GM23338 (cell line): ENCODE measurements around the gene TCERG1. TPM values are rescaled to one million over a fixed set of nuclear protein-coding genes. Genes with fewer than 3 reads are reported as not detected.

ENCODE experiments used
- ATAC-seq: fragments of 200-7000 bp; cut with Tn5 transposase; 3 replicates; pipeline ENCODE4 v1.9.1; 2020
- DNase-seq: peaks from one replicate; pipeline ENCODE4 v3.0.0-alpha.2; 2015; ENCODE audit warnings: low spot score
- H2AFZ ChIP-seq: fragments of 200-600 bp; sonication (generic); 2 replicates; pipeline ENCODE4 v1.8.0; 2016; ENCODE audit warnings: antibody characterized with exemption, mild to moderate bottlenecking, moderate library complexity
- H3F3A ChIP-seq: fragments of 200-600 bp; sonication (generic); replicated peaks from 2 replicates; pipeline ENCODE4 v1.8.0; 2017; ENCODE audit warnings: antibody characterized with exemption, mixed run types, low read depth
- H3K27ac ChIP-seq: fragments of 200-600 bp; sonication (generic); 2 replicates; pipeline ENCODE4 v1.6.1; 2016; ENCODE audit warnings: low read depth
- H3K27me3 ChIP-seq: fragments of 200-600 bp; sonication (generic); 2 replicates; pipeline ENCODE4 v1.8.0; 2016; ENCODE audit warnings: mild to moderate bottlenecking, mixed run types, moderate library complexity; ENCODE audit not compliant: insufficient read depth
- H3K36me3 ChIP-seq: fragments of 200-600 bp; sonication (generic); 2 replicates; pipeline ENCODE4 v1.8.0; 2016; ENCODE audit warnings: mild to moderate bottlenecking; ENCODE audit not compliant: insufficient read depth
- H3K4me1 ChIP-seq: fragments of 200-600 bp; sonication (generic); 2 replicates; pipeline ENCODE4 v1.8.0; 2016; ENCODE audit warnings: mild to moderate bottlenecking, moderate library complexity; ENCODE audit not compliant: insufficient read depth
- H3K4me2 ChIP-seq: fragments of 200-600 bp; sonication (generic); 2 replicates; pipeline ENCODE4 v1.7.1; 2017; ENCODE audit warnings: mixed run types
- H3K4me3 ChIP-seq: fragments of 200-600 bp; sonication (generic); 2 replicates; pipeline ENCODE4 v1.6.1; 2016; ENCODE audit warnings: mixed run types
- H3K79me2 ChIP-seq: fragments of 200-600 bp; sonication (generic); replicated peaks from 2 replicates; pipeline ENCODE4 v1.8.0; 2017; ENCODE audit warnings: mild to moderate bottlenecking; ENCODE audit not compliant: insufficient read depth
- H3K9me2 ChIP-seq: fragments of 200-600 bp; sonication (generic); 2 replicates; pipeline ENCODE4 v1.8.0; 2017; ENCODE audit not compliant: insufficient read depth
- H4K20me1 ChIP-seq: fragments of 200-600 bp; sonication (generic); replicated peaks from 2 replicates; pipeline ENCODE4 v1.8.0; 2017; ENCODE audit warnings: mild to moderate bottlenecking; ENCODE audit not compliant: insufficient read depth
- H3K27ac Mint-ChIP-seq: 2 replicates; pipeline ENCODE4 v1.8.0; 2020; ENCODE audit warnings: inconsistent platforms, mild to moderate bottlenecking, moderate library complexity, mixed read lengths
- H3K27me3 Mint-ChIP-seq: 3 replicates; pipeline ENCODE4 v1.8.0; 2022; ENCODE audit warnings: low read depth, mild to moderate bottlenecking, moderate library complexity, mixed read lengths, inconsistent platforms; ENCODE audit not compliant: insufficient read depth, poor library complexity
- H3K36me3 Mint-ChIP-seq: 3 replicates; pipeline ENCODE4 v1.8.0; 2021; ENCODE audit warnings: low read depth, mild to moderate bottlenecking, inconsistent platforms, moderate library complexity, mixed read lengths
- H3K4me1 Mint-ChIP-seq: 3 replicates; pipeline ENCODE4 v1.8.0; 2020; ENCODE audit warnings: mild to moderate bottlenecking, inconsistent platforms, mixed read lengths
- H3K4me3 Mint-ChIP-seq: 3 replicates; pipeline ENCODE4 v1.8.0; 2021; ENCODE audit warnings: moderate library complexity, mild to moderate bottlenecking, inconsistent platforms, mixed read lengths
- H3K9me3 Mint-ChIP-seq: 3 replicates; pipeline ENCODE4 v1.8.0; 2020; ENCODE audit warnings: moderate library complexity, mild to moderate bottlenecking, inconsistent platforms, mixed read lengths
- CREB1 ChIP-seq: fragments of 250-450 bp; sonication (Bioruptor Pico); IDR thresholded peaks from 2 replicates; pipeline ENCODE4 v1.5.0; 2020; ENCODE audit warnings: low read depth, mild to moderate bottlenecking, moderate library complexity
- EZH2 ChIP-seq: fragments of 200-600 bp; sonication (generic); IDR thresholded peaks from one replicate; pipeline ENCODE4 v1.8.0; 2017; ENCODE audit warnings: antibody characterized with exemption, mild to moderate bottlenecking, low read depth; ENCODE audit not compliant: unreplicated experiment
- EZH2phosphoT487 ChIP-seq: fragments of 200-600 bp; sonication (generic); IDR thresholded peaks from one replicate; pipeline ENCODE4 v1.8.1; 2018; ENCODE audit warnings: antibody characterized with exemption; ENCODE audit not compliant: unreplicated experiment
- JUNB ChIP-seq: IDR thresholded peaks from one replicate; pipeline ENCODE4 v1.6.1; 2016; ENCODE audit warnings: antibody characterized with exemption; ENCODE audit not compliant: unreplicated experiment
- NANOG ChIP-seq: IDR thresholded peaks from 2 replicates; pipeline ENCODE4 v1.6.1; 2016; ENCODE audit warnings: antibody characterized with exemption, borderline replicate concordance
- POLR2AphosphoS5 ChIP-seq: IDR thresholded peaks from 2 replicates; pipeline ENCODE4 v1.6.1; 2016; ENCODE audit warnings: antibody characterized with exemption, low read depth
- STAT1 ChIP-seq: IDR thresholded peaks from one replicate; pipeline ENCODE4 v1.6.1; 2016; ENCODE audit warnings: antibody characterized with exemption; ENCODE audit not compliant: unreplicated experiment
- ZNF114 ChIP-seq: fragments of 250-450 bp; sonication (Bioruptor Pico); IDR thresholded peaks from 2 replicates; pipeline ENCODE4 v1.5.0; 2020; ENCODE audit warnings: mild to moderate bottlenecking, moderate library complexity
- ZNF331 ChIP-seq: fragments of 250-450 bp; sonication (Bioruptor Pico); IDR thresholded peaks from 2 replicates; pipeline ENCODE4 v1.5.0; 2020; ENCODE audit warnings: low read depth, mild to moderate bottlenecking, moderate library complexity
- polyA plus RNA-seq: library from polyadenylated mRNA; unstranded; fragments of >200 nt; fragmentation: Nextera tagmentation; extraction: Ambion mirVana; gene quantifications from 2 replicates; pipeline ENCODE4 v1.2.1, GENCODE V29; 2016
- total RNA-seq: library from RNA; depleted of rRNA; stranded (reverse); fragments of >200 nt; shearing (Covaris generic); gene quantifications from 2 replicates; pipeline ENCODE4 v1.2.3, GENCODE V29; 2014
- TF ChIP-seq, protein P1 (sequence below): IDR thresholded peaks from one replicate; pipeline ENCODE4 v1.6.1; 2018; ENCODE audit warnings: antibody characterized with exemption; ENCODE audit not compliant: unreplicated experiment
- TF ChIP-seq, protein P2 (sequence below), 2 experiments: fragments of 200-600 bp in 1 of 2; sonication (generic) in 1 of 2; conservative IDR thresholded peaks; 2 replicates each; pipeline versions ENCODE4 v1.5.1 to v1.6.1; 2016 to 2017; ENCODE audit warnings: antibody characterized with exemption in 2 of 2, low read depth in 2 of 2, mild to moderate bottlenecking in 2 of 2, moderate library complexity in 1 of 2
- TF ChIP-seq, protein P3 (sequence below): IDR thresholded peaks from 2 replicates; pipeline ENCODE4 v1.6.1; 2016; ENCODE audit warnings: antibody characterized with exemption
- TF ChIP-seq, protein P4 (sequence below): fragments of 250-450 bp; sonication (Bioruptor Pico); IDR thresholded peaks from 2 replicates; pipeline ENCODE4 v1.5.0; 2020; ENCODE audit warnings: mild to moderate bottlenecking, moderate library complexity

Gene TCERG1
- total and polyA plus RNA-seq, 2 experiments from 2014 or later = 127 to 178 TPM

DNA sequence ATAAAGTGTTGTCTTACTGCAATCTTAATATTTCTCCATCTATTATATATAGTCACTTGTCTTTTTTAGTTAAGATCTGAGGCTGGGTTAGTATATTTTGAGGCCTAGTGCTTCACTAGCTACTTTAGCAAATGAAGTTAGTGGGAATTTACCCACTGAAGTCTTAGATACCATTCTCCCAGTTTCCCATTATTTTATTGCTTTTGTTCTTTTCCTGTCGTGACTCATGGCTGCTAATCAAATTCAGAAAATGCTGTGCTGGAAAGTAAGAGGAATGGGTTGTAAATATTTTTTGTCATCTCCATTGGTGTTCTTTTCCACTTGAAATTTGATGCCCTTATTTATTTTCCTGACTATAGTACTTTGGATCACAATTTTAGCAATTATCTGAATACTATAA lies 14.2 kb downstream of the TCERG1 start:
- no peak overlapping the region for H3K4me3 ChIP-seq
- peaks cover 34% of the 10 kb centered on the region for H4K20me1 ChIP-seq
- H3K4me2 ChIP-seq = no peak overlapping the region
- no peaks in the 10 kb centered on the region for H3K9me2 ChIP-seq
- H3K36me3 ChIP-seq = peaks cover 66% of the 10 kb centered on the region
- no peaks in the 10 kb centered on the region for H3K4me1 ChIP-seq
- Mint-ChIP-seq H3K4me3 (no peak overlapping the region), H3K27me3 (peaks cover 2% of the 10 kb centered on the region), H3K36me3 (peaks cover 70% of the 10 kb centered on the region), H3K4me1 (peaks cover 3% of the 10 kb centered on the region; the same call in 1 of the 3 replicates), H3K27ac (no peak overlapping the region), H3K9me3 (no peaks in the 10 kb centered on the region)
- peaks cover 87% of the 10 kb centered on the region for H3K79me2 ChIP-seq
- H2AFZ ChIP-seq = no peak overlapping the region
- TF ChIP-seq EZH2 (no peak), POLR2AphosphoS5 (no peak), NANOG (no peak), EZH2phosphoT487 (no peak), ZNF331 (CRISPR knock-in tag) (no peak), JUNB (no peak), ZNF114 (CRISPR knock-in tag) (no peak), STAT1 (no peak), CREB1 (CRISPR knock-in tag) (no peak)
- TF ChIP-seq, protein P1, sequence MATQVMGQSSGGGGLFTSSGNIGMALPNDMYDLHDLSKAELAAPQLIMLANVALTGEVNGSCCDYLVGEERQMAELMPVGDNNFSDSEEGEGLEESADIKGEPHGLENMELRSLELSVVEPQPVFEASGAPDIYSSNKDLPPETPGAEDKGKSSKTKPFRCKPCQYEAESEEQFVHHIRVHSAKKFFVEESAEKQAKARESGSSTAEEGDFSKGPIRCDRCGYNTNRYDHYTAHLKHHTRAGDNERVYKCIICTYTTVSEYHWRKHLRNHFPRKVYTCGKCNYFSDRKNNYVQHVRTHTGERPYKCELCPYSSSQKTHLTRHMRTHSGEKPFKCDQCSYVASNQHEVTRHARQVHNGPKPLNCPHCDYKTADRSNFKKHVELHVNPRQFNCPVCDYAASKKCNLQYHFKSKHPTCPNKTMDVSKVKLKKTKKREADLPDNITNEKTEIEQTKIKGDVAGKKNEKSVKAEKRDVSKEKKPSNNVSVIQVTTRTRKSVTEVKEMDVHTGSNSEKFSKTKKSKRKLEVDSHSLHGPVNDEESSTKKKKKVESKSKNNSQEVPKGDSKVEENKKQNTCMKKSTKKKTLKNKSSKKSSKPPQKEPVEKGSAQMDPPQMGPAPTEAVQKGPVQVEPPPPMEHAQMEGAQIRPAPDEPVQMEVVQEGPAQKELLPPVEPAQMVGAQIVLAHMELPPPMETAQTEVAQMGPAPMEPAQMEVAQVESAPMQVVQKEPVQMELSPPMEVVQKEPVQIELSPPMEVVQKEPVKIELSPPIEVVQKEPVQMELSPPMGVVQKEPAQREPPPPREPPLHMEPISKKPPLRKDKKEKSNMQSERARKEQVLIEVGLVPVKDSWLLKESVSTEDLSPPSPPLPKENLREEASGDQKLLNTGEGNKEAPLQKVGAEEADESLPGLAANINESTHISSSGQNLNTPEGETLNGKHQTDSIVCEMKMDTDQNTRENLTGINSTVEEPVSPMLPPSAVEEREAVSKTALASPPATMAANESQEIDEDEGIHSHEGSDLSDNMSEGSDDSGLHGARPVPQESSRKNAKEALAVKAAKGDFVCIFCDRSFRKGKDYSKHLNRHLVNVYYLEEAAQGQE = no peak
- TF ChIP-seq, protein P2, sequence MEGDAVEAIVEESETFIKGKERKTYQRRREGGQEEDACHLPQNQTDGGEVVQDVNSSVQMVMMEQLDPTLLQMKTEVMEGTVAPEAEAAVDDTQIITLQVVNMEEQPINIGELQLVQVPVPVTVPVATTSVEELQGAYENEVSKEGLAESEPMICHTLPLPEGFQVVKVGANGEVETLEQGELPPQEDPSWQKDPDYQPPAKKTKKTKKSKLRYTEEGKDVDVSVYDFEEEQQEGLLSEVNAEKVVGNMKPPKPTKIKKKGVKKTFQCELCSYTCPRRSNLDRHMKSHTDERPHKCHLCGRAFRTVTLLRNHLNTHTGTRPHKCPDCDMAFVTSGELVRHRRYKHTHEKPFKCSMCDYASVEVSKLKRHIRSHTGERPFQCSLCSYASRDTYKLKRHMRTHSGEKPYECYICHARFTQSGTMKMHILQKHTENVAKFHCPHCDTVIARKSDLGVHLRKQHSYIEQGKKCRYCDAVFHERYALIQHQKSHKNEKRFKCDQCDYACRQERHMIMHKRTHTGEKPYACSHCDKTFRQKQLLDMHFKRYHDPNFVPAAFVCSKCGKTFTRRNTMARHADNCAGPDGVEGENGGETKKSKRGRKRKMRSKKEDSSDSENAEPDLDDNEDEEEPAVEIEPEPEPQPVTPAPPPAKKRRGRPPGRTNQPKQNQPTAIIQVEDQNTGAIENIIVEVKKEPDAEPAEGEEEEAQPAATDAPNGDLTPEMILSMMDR (conservative IDR thresholded peaks at IDR 0.05; ENCODE audit: low read depth in 2 of 2) = no peak
- TF ChIP-seq, protein P3, sequence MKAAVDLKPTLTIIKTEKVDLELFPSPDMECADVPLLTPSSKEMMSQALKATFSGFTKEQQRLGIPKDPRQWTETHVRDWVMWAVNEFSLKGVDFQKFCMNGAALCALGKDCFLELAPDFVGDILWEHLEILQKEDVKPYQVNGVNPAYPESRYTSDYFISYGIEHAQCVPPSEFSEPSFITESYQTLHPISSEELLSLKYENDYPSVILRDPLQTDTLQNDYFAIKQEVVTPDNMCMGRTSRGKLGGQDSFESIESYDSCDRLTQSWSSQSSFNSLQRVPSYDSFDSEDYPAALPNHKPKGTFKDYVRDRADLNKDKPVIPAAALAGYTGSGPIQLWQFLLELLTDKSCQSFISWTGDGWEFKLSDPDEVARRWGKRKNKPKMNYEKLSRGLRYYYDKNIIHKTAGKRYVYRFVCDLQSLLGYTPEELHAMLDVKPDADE = no peak
- TF ChIP-seq, protein P4, sequence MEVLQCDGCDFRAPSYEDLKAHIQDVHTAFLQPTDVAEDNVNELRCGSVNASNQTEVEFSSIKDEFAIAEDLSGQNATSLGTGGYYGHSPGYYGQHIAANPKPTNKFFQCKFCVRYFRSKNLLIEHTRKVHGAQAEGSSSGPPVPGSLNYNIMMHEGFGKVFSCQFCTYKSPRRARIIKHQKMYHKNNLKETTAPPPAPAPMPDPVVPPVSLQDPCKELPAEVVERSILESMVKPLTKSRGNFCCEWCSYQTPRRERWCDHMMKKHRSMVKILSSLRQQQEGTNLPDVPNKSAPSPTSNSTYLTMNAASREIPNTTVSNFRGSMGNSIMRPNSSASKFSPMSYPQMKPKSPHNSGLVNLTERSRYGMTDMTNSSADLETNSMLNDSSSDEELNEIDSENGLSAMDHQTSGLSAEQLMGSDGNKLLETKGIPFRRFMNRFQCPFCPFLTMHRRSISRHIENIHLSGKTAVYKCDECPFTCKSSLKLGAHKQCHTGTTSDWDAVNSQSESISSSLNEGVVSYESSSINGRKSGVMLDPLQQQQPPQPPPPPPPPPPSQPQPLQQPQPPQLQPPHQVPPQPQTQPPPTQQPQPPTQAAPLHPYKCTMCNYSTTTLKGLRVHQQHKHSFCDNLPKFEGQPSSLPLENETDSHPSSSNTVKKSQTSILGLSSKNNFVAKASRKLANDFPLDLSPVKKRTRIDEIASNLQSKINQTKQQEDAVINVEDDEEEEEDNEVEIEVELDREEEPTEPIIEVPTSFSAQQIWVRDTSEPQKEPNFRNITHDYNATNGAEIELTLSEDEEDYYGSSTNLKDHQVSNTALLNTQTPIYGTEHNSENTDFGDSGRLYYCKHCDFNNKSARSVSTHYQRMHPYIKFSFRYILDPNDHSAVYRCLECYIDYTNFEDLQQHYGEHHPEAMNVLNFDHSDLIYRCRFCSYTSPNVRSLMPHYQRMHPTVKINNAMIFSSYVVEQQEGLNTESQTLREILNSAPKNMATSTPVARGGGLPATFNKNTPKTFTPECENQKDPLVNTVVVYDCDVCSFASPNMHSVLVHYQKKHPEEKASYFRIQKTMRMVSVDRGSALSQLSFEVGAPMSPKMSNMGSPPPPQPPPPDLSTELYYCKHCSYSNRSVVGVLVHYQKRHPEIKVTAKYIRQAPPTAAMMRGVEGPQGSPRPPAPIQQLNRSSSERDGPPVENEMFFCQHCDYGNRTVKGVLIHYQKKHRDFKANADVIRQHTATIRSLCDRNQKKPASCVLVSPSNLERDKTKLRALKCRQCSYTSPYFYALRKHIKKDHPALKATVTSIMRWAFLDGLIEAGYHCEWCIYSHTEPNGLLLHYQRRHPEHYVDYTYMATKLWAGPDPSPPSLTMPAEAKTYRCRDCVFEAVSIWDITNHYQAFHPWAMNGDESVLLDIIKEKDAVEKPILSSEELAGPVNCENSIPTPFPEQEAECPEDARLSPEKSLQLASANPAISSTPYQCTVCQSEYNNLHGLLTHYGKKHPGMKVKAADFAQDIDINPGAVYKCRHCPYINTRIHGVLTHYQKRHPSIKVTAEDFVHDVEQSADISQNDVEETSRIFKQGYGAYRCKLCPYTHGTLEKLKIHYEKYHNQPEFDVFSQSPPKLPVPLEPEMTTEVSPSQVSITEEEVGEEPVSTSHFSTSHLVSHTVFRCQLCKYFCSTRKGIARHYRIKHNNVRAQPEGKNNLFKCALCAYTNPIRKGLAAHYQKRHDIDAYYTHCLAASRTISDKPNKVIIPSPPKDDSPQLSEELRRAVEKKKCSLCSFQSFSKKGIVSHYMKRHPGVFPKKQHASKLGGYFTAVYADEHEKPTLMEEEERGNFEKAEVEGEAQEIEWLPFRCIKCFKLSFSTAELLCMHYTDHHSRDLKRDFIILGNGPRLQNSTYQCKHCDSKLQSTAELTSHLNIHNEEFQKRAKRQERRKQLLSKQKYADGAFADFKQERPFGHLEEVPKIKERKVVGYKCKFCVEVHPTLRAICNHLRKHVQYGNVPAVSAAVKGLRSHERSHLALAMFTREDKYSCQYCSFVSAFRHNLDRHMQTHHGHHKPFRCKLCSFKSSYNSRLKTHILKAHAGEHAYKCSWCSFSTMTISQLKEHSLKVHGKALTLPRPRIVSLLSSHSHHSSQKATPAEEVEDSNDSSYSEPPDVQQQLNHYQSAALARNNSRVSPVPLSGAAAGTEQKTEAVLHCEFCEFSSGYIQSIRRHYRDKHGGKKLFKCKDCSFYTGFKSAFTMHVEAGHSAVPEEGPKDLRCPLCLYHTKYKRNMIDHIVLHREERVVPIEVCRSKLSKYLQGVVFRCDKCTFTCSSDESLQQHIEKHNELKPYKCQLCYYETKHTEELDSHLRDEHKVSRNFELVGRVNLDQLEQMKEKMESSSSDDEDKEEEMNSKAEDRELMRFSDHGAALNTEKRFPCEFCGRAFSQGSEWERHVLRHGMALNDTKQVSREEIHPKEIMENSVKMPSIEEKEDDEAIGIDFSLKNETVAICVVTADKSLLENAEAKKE (CRISPR knock-in tag) = no peak
- H3F3A ChIP-seq = no peaks in the 10 kb centered on the region
- ATAC-seq (no peak), DNase-seq (no peak)
- H3K27ac ChIP-seq = no peak overlapping the region
- H3K27me3 ChIP-seq = no peaks in the 10 kb centered on the region
